ENCODE data around the gene AUNIP. TPM values are rescaled to one million over a fixed set of nuclear protein-coding genes. Genes with fewer than 3 reads are reported as not detected.

AUNIP gene
- total RNA-seq, 1 donor from 2014 or later = 1.3 TPM

- TF ChIP-seq CTCF (IDR thresholded peaks at IDR 0.05; ENCODE audit: partially characterized antibody, unreplicated experiment) = no peak
- H3K9me3 Mint-ChIP-seq (ENCODE audit: unreplicated experiment) = no peaks in the 10 kb centered on the region
- H3K4me3 Mint-ChIP-seq (ENCODE audit: unreplicated experiment) = no peak overlapping the region
- DNase-seq = no peak
- H3K27me3 Mint-ChIP-seq (ENCODE audit: unreplicated experiment) = no peaks in the 10 kb centered on the region
- H3K36me3 Mint-ChIP-seq (ENCODE audit: unreplicated experiment) = no peaks in the 10 kb centered on the region
- no peak overlapping the region for H3K27ac Mint-ChIP-seq (ENCODE audit: unreplicated experiment)
- peaks cover 12% of the 10 kb centered on the region for H3K4me1 Mint-ChIP-seq (ENCODE audit: low read depth, unreplicated experiment)
Measured at GRCh38 chr1:25808481-25809244, 50.6 kb downstream of the AUNIP start.

DNA sequence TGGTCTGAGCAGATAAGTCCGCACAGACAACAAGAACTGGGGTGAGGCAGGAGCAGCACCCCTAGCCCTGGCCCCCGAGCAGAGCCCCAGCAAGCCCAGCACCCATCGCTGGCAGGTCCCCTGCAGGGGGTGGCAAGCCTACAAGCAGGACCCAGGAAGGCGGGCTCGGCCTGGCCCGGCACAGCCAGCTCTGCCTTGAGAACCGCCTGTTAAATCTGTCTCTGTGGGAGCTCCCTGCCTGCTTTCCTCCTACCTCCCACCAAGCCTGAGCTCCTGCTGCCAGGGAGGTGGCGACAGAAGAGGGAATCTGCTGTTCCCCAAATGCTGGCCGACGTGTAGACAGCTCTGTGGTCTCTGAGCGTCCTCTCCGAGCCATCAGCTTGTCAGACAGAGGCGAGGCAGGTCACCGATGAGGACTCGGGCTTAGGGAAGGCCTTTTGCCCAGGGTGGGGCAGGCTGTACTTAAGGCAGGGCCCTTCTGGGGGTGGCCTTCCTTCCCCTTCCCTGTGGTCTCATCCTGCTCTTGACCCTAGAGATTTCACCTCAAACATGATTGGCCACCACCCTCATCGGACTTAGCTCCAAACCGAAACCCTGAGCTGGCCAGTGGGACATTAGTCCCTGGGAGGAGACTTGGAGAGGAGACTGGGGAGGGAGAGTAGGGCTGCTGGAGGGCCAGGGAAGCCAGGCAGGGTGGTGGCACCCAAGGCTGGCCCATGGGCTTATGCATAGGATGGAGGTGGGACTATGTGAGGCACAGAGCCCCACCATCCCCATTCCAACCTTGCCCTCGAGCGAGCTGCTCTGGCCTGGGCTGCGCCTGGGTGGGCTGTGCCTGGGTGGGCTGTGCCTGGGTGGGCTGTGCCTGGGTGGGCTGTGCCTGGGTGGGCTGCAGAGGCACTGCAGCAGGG is 51.5 kb downstream of the AUNIP start:
- DNase-seq = no peak
- no peak overlapping the region for H3K4me3 Mint-ChIP-seq (ENCODE audit: unreplicated experiment)
- peaks cover 16% of the 10 kb centered on the region for H3K4me1 Mint-ChIP-seq (ENCODE audit: low read depth, unreplicated experiment)
- no peak overlapping the region for H3K27ac Mint-ChIP-seq (ENCODE audit: unreplicated experiment)
- no peak for TF ChIP-seq CTCF (IDR thresholded peaks at IDR 0.05; ENCODE audit: partially characterized antibody, unreplicated experiment)
- H3K9me3 Mint-ChIP-seq (ENCODE audit: unreplicated experiment) = no peaks in the 10 kb centered on the region
- H3K27me3 Mint-ChIP-seq (ENCODE audit: unreplicated experiment) = no peaks in the 10 kb centered on the region
- no peaks in the 10 kb centered on the region for H3K36me3 Mint-ChIP-seq (ENCODE audit: unreplicated experiment)

DNA sequence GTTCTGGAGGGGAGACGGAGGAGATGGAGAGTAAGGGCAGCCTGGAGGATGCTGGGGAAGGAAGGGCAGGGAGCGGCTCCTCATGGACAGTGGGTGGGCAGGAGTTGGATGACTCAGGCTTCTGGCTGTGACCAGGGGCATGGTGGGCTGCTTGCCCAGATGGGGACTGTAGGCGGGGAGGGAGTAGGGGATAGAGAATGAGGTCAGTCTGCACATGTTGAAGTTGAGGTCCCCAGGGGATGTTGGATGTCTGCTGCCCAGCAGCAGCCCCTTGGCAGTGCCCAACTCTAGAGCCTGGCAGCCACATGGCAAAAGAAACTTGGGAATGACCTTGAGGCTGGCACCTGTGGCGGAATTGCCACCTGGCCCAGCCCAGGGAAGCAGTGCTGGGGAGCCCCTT is 52.8 kb downstream of the AUNIP start:
- no peaks in the 10 kb centered on the region for H3K9me3 Mint-ChIP-seq (ENCODE audit: unreplicated experiment)
- H3K27me3 Mint-ChIP-seq (ENCODE audit: unreplicated experiment) = no peaks in the 10 kb centered on the region
- DNase-seq = no peak
- H3K36me3 Mint-ChIP-seq (ENCODE audit: unreplicated experiment) = no peaks in the 10 kb centered on the region
- no peak overlapping the region for H3K4me3 Mint-ChIP-seq (ENCODE audit: unreplicated experiment)
- H3K27ac Mint-ChIP-seq (ENCODE audit: unreplicated experiment) = no peak overlapping the region
- H3K4me1 Mint-ChIP-seq (ENCODE audit: low read depth, unreplicated experiment) = peaks cover 17% of the 10 kb centered on the region
- TF ChIP-seq CTCF (IDR thresholded peaks at IDR 0.05; ENCODE audit: partially characterized antibody, unreplicated experiment) = no peak

- TF ChIP-seq CTCF (IDR thresholded peaks at IDR 0.05; ENCODE audit: partially characterized antibody, unreplicated experiment) = no peak
- H3K9me3 Mint-ChIP-seq (ENCODE audit: unreplicated experiment) = no peaks in the 10 kb centered on the region
- DNase-seq = no peak
- no peaks in the 10 kb centered on the region for H3K36me3 Mint-ChIP-seq (ENCODE audit: unreplicated experiment)
- H3K4me1 Mint-ChIP-seq (ENCODE audit: low read depth, unreplicated experiment) = peaks cover 18% of the 10 kb centered on the region
- no peaks in the 10 kb centered on the region for H3K27me3 Mint-ChIP-seq (ENCODE audit: unreplicated experiment)
- no peak overlapping the region for H3K27ac Mint-ChIP-seq (ENCODE audit: unreplicated experiment)
- no peak overlapping the region for H3K4me3 Mint-ChIP-seq (ENCODE audit: unreplicated experiment)
Measured at GRCh38 chr1:25805863-25806225, 53.4 kb downstream of the AUNIP start.
